Cerebellar nuclear complex (tissue), 1 donor: ENCODE measurements around the gene CASP2.

ENCODE experiments used
- DNase-seq, 2 experiments: peaks; one replicate each; lab custom pipeline; 2025; lab: John Stamatoyannopoulos, UW

CASP2 gene

GRCh38 chr7:143296686-143297085, 8.5 kb downstream of the CASP2 start:
- DNase-seq: no peak

- DNase-seq: no peak
Observed at GRCh38 chr7:143299346-143299745, 11.2 kb downstream of the CASP2 start.

GRCh38 chr7:143299840-143300239, 11.7 kb downstream of the CASP2 start:
- DNase-seq: no peak

- no peak for DNase-seq
Observed at GRCh38 chr7:143300959-143301935, 13.1 kb downstream of the CASP2 start.

GRCh38 chr7:143303733-143304132, 15.6 kb downstream of the CASP2 start:
- DNase-seq: no peak

- no peak for DNase-seq
Observed at GRCh38 chr7:143304938-143305337, 16.8 kb downstream of the CASP2 start.

GRCh38 chr7:143305423-143306070, 17.4 kb downstream of the CASP2 start:
- DNase-seq: no peak

- no peak for DNase-seq
Observed at GRCh38 chr7:143308632-143309031, 20.5 kb downstream of the CASP2 start.

- no peak for DNase-seq
Observed at GRCh38 chr7:143314127-143314526, 26.0 kb downstream of the CASP2 start.

GRCh38 chr7:143315776-143316175, 27.6 kb downstream of the CASP2 start, which contains the start of gene CLCN1:
Gene CLCN1, plus strand, starts transcription at chr7:143316111. Its CDS starts 102 bp downstream, at chr7:143316213.
- no peak for DNase-seq

GRCh38 chr7:143316492-143316891, 28.3 kb downstream of the CASP2 start:
- no peak for DNase-seq

- no peak for DNase-seq
Observed at GRCh38 chr7:143318661-143319060, 30.5 kb downstream of the CASP2 start.

- DNase-seq: no peak
Observed at GRCh38 chr7:143320620-143321019, 32.5 kb downstream of the CASP2 start.

GRCh38 chr7:143321242-143321641, 33.1 kb downstream of the CASP2 start:
- DNase-seq: no peak

- DNase-seq: no peak
Observed at GRCh38 chr7:143321734-143322133, 33.6 kb downstream of the CASP2 start.

GRCh38 chr7:143322760-143323633, 34.8 kb downstream of the CASP2 start:
- no peak for DNase-seq

GRCh38 chr7:143323653-143324052, 35.5 kb downstream of the CASP2 start:
- no peak for DNase-seq

- DNase-seq: no peak
Observed at GRCh38 chr7:143325240-143325639, 37.1 kb downstream of the CASP2 start.

GRCh38 chr7:143327903-143328302, 39.8 kb downstream of the CASP2 start:
- no peak for DNase-seq

- no peak for DNase-seq
Observed at GRCh38 chr7:143329471-143330170, 41.5 kb downstream of the CASP2 start.

- no peak for DNase-seq
Observed at GRCh38 chr7:143331179-143331801, 43.1 kb downstream of the CASP2 start.
